SKM-1 treated with dmso at 0.1 percent for 144 hours (cell line): ENCODE measurements around the gene VPS35L.

Experiments used
- DNase-seq: peaks from one replicate; lab custom pipeline; 2025; ENCODE audit not compliant: unreplicated experiment; lab: John Stamatoyannopoulos, UW

The VPS35L gene, protein sequence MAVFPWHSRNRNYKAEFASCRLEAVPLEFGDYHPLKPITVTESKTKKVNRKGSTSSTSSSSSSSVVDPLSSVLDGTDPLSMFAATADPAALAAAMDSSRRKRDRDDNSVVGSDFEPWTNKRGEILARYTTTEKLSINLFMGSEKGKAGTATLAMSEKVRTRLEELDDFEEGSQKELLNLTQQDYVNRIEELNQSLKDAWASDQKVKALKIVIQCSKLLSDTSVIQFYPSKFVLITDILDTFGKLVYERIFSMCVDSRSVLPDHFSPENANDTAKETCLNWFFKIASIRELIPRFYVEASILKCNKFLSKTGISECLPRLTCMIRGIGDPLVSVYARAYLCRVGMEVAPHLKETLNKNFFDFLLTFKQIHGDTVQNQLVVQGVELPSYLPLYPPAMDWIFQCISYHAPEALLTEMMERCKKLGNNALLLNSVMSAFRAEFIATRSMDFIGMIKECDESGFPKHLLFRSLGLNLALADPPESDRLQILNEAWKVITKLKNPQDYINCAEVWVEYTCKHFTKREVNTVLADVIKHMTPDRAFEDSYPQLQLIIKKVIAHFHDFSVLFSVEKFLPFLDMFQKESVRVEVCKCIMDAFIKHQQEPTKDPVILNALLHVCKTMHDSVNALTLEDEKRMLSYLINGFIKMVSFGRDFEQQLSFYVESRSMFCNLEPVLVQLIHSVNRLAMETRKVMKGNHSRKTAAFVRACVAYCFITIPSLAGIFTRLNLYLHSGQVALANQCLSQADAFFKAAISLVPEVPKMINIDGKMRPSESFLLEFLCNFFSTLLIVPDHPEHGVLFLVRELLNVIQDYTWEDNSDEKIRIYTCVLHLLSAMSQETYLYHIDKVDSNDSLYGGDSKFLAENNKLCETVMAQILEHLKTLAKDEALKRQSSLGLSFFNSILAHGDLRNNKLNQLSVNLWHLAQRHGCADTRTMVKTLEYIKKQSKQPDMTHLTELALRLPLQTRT

DNA sequence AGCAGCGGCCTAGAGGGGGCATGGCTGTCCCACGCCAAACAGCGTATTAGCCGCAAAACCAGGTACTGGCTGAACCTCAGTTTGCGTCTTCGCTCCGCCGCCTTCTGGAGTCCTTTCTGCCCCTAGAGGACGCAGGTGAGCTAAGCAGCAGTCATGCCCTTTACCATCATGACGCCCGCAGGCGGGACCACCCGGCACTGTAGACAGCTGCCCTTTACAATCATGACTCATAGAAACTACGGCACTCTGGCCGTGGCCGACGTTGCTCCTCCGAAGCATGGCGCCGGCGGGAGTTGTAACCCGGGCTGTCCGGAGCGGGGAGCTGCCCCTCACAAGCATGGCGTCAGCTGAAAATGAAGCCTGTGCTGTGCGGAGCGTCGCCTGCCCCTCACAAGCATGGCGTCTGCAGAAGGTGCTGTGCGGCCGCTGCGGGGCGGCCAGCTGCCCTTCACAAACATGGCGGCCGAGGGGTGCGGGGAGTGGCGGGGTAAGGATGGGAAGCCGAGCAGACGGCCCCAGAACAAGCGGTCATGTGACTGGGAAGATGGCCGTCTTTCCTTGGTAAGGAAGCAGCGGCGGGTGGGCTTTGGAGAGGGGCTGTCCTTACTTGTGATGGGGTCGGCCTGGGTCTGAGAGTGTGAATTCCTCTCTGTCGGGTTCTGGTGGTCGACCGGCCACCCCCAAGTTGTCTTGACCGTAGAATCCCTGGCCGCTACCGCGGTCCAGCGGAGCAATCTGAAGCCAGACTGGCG, at the start of gene VPS35L:
Gene VPS35L (plus strand): TSS at position 518 of the 752 bp plus-strand sequence. CDS start 27 bp downstream, at position 545.
- DNase-seq, result peak; percentile 85

DNA sequence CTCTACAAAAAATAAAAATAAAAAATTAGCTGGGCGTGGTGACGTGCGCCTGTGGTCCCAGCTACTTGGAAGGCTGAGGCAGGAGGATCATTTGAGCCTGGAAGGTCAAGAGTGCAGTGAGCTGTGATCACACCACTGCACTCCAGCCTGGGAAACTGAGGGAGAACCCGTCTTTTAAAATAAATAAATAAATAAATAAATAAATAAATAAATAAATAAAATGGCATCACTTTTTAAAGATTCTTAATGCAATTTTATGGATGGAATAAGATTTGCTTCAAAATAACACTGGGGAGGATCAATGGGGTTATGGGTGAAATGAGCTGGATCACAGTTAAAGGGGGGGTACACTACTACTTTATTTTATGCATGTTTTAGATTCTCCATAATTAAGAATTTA, 48.5 kb upstream of the VPS35L start:
- no peak for DNase-seq

DNA sequence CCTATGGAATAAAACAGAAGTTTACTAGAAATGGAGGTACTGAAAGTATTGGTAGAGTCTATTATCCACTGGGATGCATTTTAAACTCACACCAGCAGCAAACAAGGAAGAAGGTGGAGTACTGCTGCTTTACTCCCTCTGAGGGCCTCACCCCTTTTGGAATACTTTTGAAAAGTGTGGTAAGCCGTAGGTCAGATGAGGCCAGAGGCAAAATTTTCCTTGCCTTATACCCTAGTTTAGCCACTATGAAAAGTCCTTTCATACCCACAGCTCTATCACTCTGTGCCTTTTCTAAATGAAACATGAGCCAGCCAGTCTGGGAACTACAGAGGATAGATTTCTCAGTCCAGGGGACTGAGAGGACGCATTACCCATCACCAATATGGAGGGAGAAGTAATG, 47.6 kb upstream of the VPS35L start:
- DNase-seq, result no peak

DNA sequence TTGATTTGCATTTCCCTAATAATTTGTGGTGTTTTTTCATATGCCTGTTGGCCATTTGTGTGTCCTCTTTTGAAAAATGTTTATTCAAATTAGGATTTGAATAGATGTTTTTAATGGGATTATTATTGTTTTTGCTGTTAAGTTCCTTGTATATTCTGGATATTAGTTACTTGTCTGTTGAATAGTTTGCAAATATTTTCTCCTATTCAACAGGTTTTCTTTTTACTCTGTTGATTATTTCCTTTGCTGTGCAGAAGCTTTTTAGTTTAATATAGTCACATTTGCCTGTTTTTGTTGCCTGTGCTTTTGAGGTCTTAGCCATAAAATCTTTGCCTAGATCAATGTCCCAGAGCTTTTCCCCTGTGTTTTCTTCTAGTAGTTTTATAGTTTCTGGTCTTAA, 43.2 kb upstream of the VPS35L start:
- DNase-seq, result no peak

DNA sequence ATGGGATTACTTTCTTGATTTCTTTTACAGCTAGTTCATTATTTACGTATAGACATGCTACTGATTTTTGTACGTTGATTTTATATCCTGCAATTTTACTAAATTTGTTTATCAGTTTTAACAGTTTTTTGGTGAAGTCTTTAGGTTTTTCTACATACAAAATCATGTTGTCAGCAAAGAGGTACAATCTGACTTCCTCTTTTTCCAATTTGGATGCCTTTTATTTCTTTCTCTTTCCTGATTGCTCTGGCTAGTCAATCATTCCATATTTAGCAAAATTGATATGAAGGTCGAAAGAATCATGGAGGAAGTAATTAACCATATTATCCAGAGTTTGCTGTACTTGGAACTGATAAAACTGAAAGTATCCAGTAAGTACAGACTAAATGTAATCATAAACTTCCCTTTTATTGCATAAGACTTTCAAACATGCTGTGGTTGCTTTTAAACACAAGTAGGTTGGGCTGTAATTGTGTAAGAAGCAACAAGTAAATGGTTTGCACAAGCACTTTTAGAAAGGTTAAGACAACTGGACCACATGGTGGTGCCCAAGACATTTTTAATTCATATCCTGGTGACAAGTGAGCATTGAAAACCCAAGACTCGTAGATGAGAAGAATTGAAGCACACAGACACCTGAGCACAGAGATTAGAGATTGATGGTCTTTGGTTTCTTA, 42.0 kb upstream of the VPS35L start:
- peak; percentile 89 for DNase-seq

- DNase-seq, result no peak
These were observed 39.7 kb upstream of the VPS35L start for GRCh38 chr16:19515757-19516156.

DNA sequence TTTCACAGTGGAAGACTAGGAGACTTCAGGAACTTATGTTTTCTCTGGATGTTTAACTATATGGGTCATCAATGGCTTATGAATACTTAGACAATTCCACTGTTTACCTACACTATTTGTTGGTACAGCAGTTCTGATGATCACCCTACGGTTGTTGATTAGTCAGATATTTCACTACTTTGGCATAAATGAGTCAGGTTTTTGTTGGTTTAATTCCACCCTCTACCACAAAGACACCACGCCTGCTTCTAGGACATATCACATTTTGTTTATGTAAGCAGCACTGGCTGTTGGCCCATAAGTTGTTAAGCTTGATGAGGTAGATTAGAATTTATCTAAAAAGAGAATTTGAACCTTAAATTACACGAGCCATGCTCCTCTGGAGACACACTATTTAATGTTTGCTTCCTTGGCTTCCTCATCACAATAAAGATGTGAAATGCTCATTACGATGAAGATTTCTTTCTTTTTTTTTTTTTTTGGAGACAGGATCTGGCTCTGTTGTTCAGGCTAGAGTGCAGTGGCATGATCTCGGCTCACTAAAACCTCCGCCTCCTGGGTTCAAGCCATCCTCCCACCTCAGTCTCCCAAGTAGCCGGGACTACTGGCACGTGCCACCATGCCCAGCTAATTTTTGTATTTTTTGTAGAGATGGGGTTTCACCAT, 37.9 kb upstream of the VPS35L start:
- no peak for DNase-seq

DNA sequence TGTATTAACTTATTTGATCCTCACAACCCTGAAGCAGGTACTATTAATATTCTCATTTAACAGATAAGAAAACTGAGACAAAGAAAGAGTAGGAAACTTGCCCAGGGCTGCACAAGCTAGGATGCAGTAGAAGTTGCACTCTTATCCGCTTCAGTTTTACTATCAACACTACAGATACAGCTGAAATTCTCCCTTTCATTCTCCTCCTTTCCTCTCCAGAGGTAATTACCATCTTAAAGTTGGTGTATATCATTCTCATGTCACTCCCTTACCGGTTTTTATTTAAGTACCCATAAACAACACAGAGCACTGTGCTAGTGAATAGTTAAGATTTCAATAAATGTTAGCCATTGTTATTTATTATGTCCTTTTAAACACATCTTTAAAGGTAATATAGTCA, 37.1 kb upstream of the VPS35L start:
- no peak for DNase-seq

DNA sequence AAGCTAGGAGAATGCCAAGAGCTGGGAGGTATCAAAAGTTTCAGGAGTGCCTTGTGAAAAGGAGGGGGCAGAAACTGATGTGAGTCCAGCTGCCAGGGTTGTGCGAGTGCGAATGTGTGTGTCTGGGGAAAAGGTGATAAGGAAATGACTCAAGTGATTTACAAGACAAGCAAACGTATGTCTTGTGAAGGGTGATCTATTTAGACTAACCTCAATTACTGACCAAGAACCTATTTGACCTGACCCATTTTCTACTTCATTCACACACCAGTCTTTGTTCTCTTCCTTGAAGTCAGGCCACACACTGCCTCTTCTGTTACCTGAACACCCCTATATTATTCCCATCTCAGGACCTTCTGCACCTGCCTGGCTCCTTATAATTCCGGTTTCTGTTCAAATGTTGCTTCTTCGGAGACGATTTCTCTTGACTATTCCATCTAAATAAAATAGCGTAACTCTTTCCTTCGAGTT, 34.6 kb upstream of the VPS35L start:
- DNase-seq, result no peak

DNA sequence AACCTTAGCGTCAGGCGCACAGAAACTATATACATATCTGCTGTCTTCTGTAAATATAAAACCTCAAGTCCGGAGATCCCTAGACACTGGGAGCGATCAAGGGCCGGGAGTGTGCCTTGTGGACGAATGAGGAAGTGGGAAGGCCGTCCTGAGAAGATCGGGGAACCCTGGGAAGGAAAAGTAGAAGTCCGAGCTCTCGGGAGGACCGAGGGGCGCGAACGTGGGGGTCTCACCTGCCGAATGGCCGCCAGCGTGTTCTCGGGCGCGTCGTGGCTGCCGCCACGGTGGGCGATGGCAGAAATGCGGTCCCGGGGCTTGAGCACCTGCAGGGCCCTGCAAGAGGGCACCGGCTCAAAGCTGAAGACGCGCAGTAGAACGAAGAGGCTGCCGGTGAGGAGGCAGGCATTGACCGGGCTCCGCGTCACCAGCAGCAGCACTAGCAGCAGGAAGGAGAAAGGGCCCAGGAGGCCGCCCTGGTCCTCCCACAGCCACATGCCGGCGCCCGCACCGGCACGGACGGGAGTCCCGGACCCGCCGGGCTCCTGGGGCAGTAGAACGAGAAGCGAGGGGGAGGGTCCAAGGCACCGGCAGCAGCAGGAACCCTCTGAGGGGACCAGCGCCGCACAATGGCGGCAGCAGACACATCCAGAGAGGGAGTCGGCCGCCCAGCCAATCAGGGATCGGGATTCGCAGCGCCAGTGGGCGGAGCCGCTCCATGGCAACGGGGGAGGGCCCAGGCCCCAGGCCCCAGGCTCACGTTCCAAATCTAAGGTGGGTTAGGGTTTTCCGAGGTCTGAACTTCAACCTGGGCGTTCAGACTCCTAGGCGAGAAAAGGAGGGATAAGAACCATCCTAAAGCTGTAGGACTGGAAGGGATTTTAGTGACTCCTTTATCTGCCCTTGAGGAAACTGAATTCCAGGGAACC, 33.8 kb upstream of the VPS35L start, which contains the start of gene GDE1:
Gene GDE1 (minus strand): TSS at position 628 of the 926 bp plus-strand sequence. CDS start 134 bp downstream, at position 494.
- DNase-seq, result peak; percentile 78

- no peak for DNase-seq
These were observed 33.1 kb upstream of the VPS35L start for GRCh38 chr16:19522397-19522732.

- no peak for DNase-seq
These were observed 32.7 kb upstream of the VPS35L start for GRCh38 chr16:19522760-19523159.

- DNase-seq, result no peak
These were observed 32.3 kb upstream of the VPS35L start for GRCh38 chr16:19523184-19523558.

GRCh38 chr16:19523559-19524355, 31.7 kb upstream of the VPS35L start, which contains the start of gene CCP110:
Gene CCP110 (plus strand): TSS chr16:19523942. CDS start chr16:19527882, 3,940 bp downstream.
- peak; percentile 93 for DNase-seq

DNA sequence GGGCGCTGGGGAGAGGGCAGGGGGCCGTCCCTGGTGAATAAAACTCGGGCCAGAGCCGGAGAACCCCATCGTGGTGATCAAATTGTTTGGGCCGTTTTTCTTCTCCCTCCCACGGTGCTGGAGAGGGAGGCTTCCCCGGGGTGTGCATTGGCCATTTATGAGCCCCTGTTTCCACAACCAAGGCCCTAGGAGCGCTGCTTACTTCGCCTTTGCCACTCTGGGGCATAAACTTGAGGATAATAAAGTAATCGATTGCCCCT, 31.2 kb upstream of the VPS35L start:
- DNase-seq, result no peak

DNA sequence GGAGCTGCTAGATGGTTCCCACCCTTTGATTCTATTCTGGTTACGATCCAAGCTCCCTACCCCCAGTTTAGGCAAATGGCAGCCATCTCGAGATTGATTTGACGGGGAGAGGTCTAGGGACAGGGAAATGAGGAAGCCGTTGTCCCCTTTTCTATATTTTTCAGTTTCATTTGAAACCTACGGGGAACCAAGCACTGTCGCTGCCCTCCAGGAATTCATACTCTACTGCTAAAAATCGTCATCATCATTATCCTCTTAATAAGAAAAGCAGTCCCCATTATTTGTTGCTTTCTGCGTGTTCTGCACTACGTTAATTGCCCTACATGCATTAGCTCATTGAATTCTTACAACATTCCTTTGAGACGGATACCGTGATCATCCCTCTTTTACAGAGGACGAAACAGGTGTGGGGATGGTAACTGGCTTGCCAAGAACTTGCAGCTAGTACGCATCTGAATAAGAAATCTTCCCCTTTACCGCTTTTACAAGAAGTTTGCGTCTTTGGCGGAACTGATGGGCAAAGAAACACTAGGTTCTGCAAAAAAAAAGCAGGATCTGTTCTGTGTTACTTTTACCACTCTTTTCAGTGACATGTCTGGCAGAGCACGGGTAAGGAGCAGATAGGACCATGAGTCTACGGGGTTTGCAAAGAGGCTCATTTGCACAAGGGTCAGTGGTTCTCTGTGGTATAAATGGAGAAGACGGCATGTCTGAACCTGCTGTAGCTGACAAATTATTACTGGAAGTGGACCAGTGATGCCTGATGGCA, 30.7 kb upstream of the VPS35L start:
- peak; percentile 24 for DNase-seq

DNA sequence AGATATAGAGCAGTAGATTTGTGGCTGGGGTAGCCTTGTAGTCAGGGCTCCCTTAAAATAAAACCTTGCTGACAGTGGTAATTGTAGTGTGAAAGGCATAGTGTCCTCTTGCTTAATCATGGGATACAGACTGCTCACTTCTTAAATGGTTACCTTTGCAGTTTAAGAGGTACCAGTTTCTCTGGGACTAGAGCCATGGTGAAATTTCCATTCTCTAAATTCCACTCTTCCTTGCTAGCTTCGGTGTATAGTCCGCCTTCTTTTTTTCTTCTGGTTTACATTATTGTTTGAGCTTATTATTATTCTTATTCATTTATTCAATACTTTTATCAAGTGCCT, 30.1 kb upstream of the VPS35L start:
- DNase-seq, result no peak

- DNase-seq, result no peak
These were observed 28.3 kb upstream of the VPS35L start for GRCh38 chr16:19527161-19527560.
